H9 (cell line): ENCODE results near the gene GRM1. TPM values are rescaled to one million over a fixed set of nuclear protein-coding genes. Genes with fewer than 3 reads are reported as not detected.
"Not testable (repeated sequence)": the region's sequence is repeated elsewhere in the genome, so short reads cannot be mapped to it uniquely, and the experiment has no call there.

Experiments used
- DNase-seq: peaks from one replicate; pipeline ENCODE4 v3.0.0-alpha.2; 2017
- H2AFZ ChIP-seq: one replicate; pipeline ENCODE4 v1.6.1; 2013; ENCODE audit warnings: mild to moderate bottlenecking, low read length, control low read depth, moderate library complexity
- H2AK5ac ChIP-seq: 2 replicates; pipeline ENCODE4 v1.6.1; 2013; ENCODE audit warnings: low read length, control low read depth, mixed read lengths; ENCODE audit not compliant: insufficient read length
- H2BK120ac ChIP-seq: one replicate; pipeline ENCODE4 v1.6.1; 2013; ENCODE audit warnings: low read depth, mild to moderate bottlenecking, low read length, control low read depth, inconsistent platforms; ENCODE audit not compliant: poor library complexity, severe bottlenecking
- H2BK12ac ChIP-seq: 2 replicates; pipeline ENCODE4 v1.6.1; 2013; ENCODE audit warnings: low read length, control low read depth, mixed read lengths, low read depth; ENCODE audit not compliant: insufficient read length
- H2BK15ac ChIP-seq: 2 replicates; pipeline ENCODE4 v1.6.1; 2013; ENCODE audit warnings: low read depth, low read length, control low read depth
- H2BK20ac ChIP-seq: one replicate; pipeline ENCODE4 v1.6.1; 2013; ENCODE audit warnings: low read depth, mild to moderate bottlenecking, low read length, control low read depth, inconsistent platforms; ENCODE audit not compliant: poor library complexity, severe bottlenecking
- H2BK5ac ChIP-seq: 2 replicates; pipeline ENCODE4 v1.6.1; 2013; ENCODE audit warnings: low read length, control low read depth, mixed read lengths; ENCODE audit not compliant: insufficient read length
- H3K14ac ChIP-seq: 2 replicates; pipeline ENCODE4 v1.6.1; 2013; ENCODE audit warnings: low read length, control low read depth; ENCODE audit not compliant: insufficient read depth
- H3K18ac ChIP-seq: 2 replicates; pipeline ENCODE4 v1.6.1; 2013; ENCODE audit warnings: low read depth, mild to moderate bottlenecking, mixed read lengths, low read length, control low read depth; ENCODE audit not compliant: insufficient read length
- H3K23ac ChIP-seq: 2 replicates; pipeline ENCODE4 v1.6.1; 2013; ENCODE audit warnings: low read length, control low read depth, mixed read lengths, low read depth; ENCODE audit not compliant: insufficient read length
- H3K23me2 ChIP-seq: 2 replicates; pipeline ENCODE4 v1.6.1; 2013; ENCODE audit warnings: low read depth, mild to moderate bottlenecking, mixed read lengths, low read length, control low read depth; ENCODE audit not compliant: insufficient read length, poor library complexity, severe bottlenecking
- H3K27ac ChIP-seq: 2 replicates; pipeline ENCODE4 v1.5.1; 2013; ENCODE audit warnings: low read length, control low read depth, mixed read lengths, low read depth; ENCODE audit not compliant: insufficient read length
- H3K27me3 ChIP-seq: 2 replicates; pipeline ENCODE4 v1.6.1; 2013; ENCODE audit warnings: low read length, control low read depth, inconsistent platforms; ENCODE audit not compliant: insufficient read depth
- H3K4ac ChIP-seq: 2 replicates; pipeline ENCODE4 v1.6.1; 2013; ENCODE audit warnings: low read depth, mild to moderate bottlenecking, control low read depth, inconsistent platforms, low read length, moderate library complexity
- H3K4me1 ChIP-seq: 2 replicates; pipeline ENCODE4 v1.6.1; 2013; ENCODE audit warnings: low read length, control low read depth, inconsistent platforms; ENCODE audit not compliant: insufficient read depth
- H3K4me2 ChIP-seq: 2 replicates; pipeline ENCODE4 v1.6.1; 2013; ENCODE audit warnings: low read length, control low read depth, mixed read lengths; ENCODE audit not compliant: insufficient read length, insufficient read depth
- H3K56ac ChIP-seq: 2 replicates; pipeline ENCODE4 v1.6.1; 2013; ENCODE audit warnings: low read depth, mild to moderate bottlenecking, mixed read lengths, low read length, control low read depth; ENCODE audit not compliant: insufficient read length
- H3K79me1 ChIP-seq: 2 replicates; pipeline ENCODE4 v1.6.1; 2013; ENCODE audit warnings: low read depth, mild to moderate bottlenecking, moderate library complexity, low read length, control low read depth, inconsistent platforms; ENCODE audit not compliant: insufficient read depth, poor library complexity, severe bottlenecking
- H3K79me2 ChIP-seq: 2 replicates; pipeline ENCODE4 v1.6.1; 2013; ENCODE audit warnings: low read length, control low read depth, inconsistent platforms; ENCODE audit not compliant: insufficient read depth
- H3K9ac ChIP-seq: 2 replicates; pipeline ENCODE4 v1.6.1; 2013; ENCODE audit warnings: low read length, control low read depth, mixed read lengths; ENCODE audit not compliant: insufficient read length; ENCODE audit errors: extremely low read depth
- H3K9me3 ChIP-seq: one replicate; pipeline ENCODE4 v1.6.1; 2013; ENCODE audit warnings: low read depth, low read length, inconsistent platforms; ENCODE audit not compliant: control insufficient read depth
- H3T11ph ChIP-seq: one replicate; pipeline ENCODE4 v1.6.1; 2013; ENCODE audit warnings: mild to moderate bottlenecking, low read length, control low read depth, inconsistent platforms
- H4K20me1 ChIP-seq: one replicate; pipeline ENCODE4 v1.6.1; 2013; ENCODE audit not compliant: control insufficient read depth, insufficient read length, insufficient read depth
- H4K5ac ChIP-seq: 2 replicates; pipeline ENCODE4 v1.6.1; 2013; ENCODE audit warnings: low read depth, mild to moderate bottlenecking, mixed read lengths, low read length, control low read depth; ENCODE audit not compliant: insufficient read length
- H4K8ac ChIP-seq: replicated peaks from 2 replicates; pipeline ENCODE4 v1.6.1; 2013; ENCODE audit warnings: low read length, control low read depth, mixed read lengths, low read depth; ENCODE audit not compliant: insufficient read length
- H4K91ac ChIP-seq: 2 replicates; pipeline ENCODE4 v1.6.1; 2013; ENCODE audit warnings: low read depth, mild to moderate bottlenecking, moderate library complexity, mixed read lengths, low read length, control low read depth; ENCODE audit not compliant: insufficient read length
- H3K27ac Mint-ChIP-seq, 3 experiments: 2 replicates in 2 of 3; 3 replicates in 1 of 3; pipeline ENCODE4 v1.8.0; 2020 to 2021; ENCODE audit warnings: mixed read lengths in 3 of 3, mild to moderate bottlenecking in 1 of 3, moderate library complexity in 1 of 3
- H3K27me3 Mint-ChIP-seq: 2 replicates; pipeline ENCODE4 v1.8.0; 2021; ENCODE audit warnings: low read depth, mild to moderate bottlenecking, moderate library complexity, mixed read lengths
- H3K36me3 Mint-ChIP-seq, 3 experiments: 2 replicates in 2 of 3; 3 replicates in 1 of 3; pipeline ENCODE4 v1.8.0; 2020 to 2021; ENCODE audit warnings: low read depth in 3 of 3, mixed read lengths in 3 of 3; ENCODE audit not compliant: insufficient read depth in 1 of 3
- H3K4me1 Mint-ChIP-seq, 2 experiments: 2 replicates each; pipeline ENCODE4 v1.8.0; 2020; ENCODE audit warnings: mixed read lengths in 2 of 2
- H3K4me3 Mint-ChIP-seq, 2 experiments: 2 replicates in 1 of 2; 3 replicates in 1 of 2; pipeline ENCODE4 v1.8.0; 2020 to 2021; ENCODE audit warnings: mild to moderate bottlenecking in 2 of 2, mixed read lengths in 2 of 2, moderate library complexity in 1 of 2
- H3K9me3 Mint-ChIP-seq, 2 experiments: 2 replicates in 1 of 2; 3 replicates in 1 of 2; pipeline ENCODE4 v1.8.0; 2020; ENCODE audit warnings: mild to moderate bottlenecking in 2 of 2, mixed read lengths in 2 of 2, moderate library complexity in 1 of 2
- CTCF ChIP-seq: fragments of 200-600 bp; sonication (generic); conservative IDR thresholded peaks from 3 replicates; pipeline ENCODE4 v1.8.0; 2021; ENCODE audit warnings: antibody characterized with exemption, mild to moderate bottlenecking
- WGBS: extraction: QIAGEN DNeasy Blood & Tissue Kit; methylation state at CpG from one replicate; pipeline ENCODE4 v1.1.7; 2013; ENCODE audit warnings: missing lambda C conversion rate, low lambda C conversion rate, mixed read lengths; ENCODE audit not compliant: insufficient read length; ENCODE audit errors: extremely low coverage; 5-methylcytosine and 5-hydroxymethylcytosine counted together
- total RNA-seq: library from RNA; stranded (reverse); gene quantifications from 2 replicates; pipeline ENCODE4 v1.2.1, GENCODE V29; 2021

Gene GRM1
- total RNA-seq, 1 experiment from 2014 or later: 0.39 TPM

DNA sequence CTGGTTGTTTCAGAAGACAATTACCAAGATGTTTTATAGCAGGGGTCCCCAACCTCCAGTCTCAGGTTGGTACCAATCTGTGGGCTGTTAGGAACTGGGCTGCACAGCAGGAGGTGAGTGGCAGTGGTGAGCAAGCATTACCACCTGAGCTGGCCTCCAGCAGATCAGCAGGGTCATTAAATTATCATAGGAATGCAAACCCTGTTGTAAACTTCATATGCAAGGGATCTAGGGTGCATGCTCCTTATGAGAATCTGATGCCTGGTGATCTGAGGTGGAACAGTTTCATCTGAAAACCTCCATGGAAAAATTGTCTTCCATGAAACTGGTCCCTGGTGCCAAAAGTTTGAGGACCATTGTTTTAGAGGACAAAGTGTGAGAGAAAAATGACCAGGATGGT, 240.6 kb downstream of the GRM1 start:
- H3K4me1 Mint-ChIP-seq: peaks cover 17% of the 10 kb centered on the region in 2 experiments
- Histone ChIP-seq H3K4me2 (no peak overlapping the region), H3K23ac (no peak overlapping the region), H3K4me1 (no peaks in the 10 kb centered on the region; the same call in 1 of the 2 replicates), H3T11ph (no peak overlapping the region), H3K56ac (no peak overlapping the region), H3K4ac (no peak overlapping the region), H2BK15ac (no peak overlapping the region), H3K23me2 (no peaks in the 10 kb centered on the region), H4K8ac (no peak overlapping the region), H2BK120ac (no peak overlapping the region), H3K18ac (no peak overlapping the region), H3K79me2 (no peaks in the 10 kb centered on the region), H3K9ac (no peak overlapping the region), H4K20me1 (no peaks in the 10 kb centered on the region), H3K14ac (no peak overlapping the region), H3K27ac (no peak overlapping the region), H4K5ac (no peak overlapping the region), H2BK12ac (no peak overlapping the region), H3K27me3 (no peaks in the 10 kb centered on the region), H2AFZ (no peak overlapping the region), H2BK5ac (no peak overlapping the region), H4K91ac (no peak overlapping the region), H2BK20ac (no peak overlapping the region), H2AK5ac (no peak overlapping the region), H3K79me1 (no peaks in the 10 kb centered on the region), H3K9me3 (no peaks in the 10 kb centered on the region)
- no peak for TF ChIP-seq CTCF
- no peaks in the 10 kb centered on the region for H3K27me3 Mint-ChIP-seq
- no peak overlapping the region for H3K4me3 Mint-ChIP-seq
- no peak for DNase-seq
- peaks cover 0 to 3% of the 10 kb centered on the region in 2 experiments; a peak in 2 of 5 replicates for H3K9me3 Mint-ChIP-seq
- H3K36me3 Mint-ChIP-seq: 0 out of 7 replicates have a peak, but pooled peaks cover 0 to 4% (median 0%) of the 10 kb centered on the region in 3 experiments
- H3K27ac Mint-ChIP-seq: 0 out of 7 replicates have a peak overlapping the region, but pooled peaks of 1 of the 3 experiments have one; percentile 25

- H3K9ac ChIP-seq, H3K27me3 Mint-ChIP-seq, H2BK12ac ChIP-seq, H3K9me3 Mint-ChIP-seq, H2BK120ac ChIP-seq, H2AK5ac ChIP-seq, H4K20me1 ChIP-seq, H3K4me3 Mint-ChIP-seq, H2BK5ac ChIP-seq, H4K5ac ChIP-seq, H3K18ac ChIP-seq, H3K27me3 ChIP-seq, DNase-seq, H4K91ac ChIP-seq, H3K9me3 ChIP-seq, H2BK15ac ChIP-seq, H3K4me2 ChIP-seq, H4K8ac ChIP-seq, H3K23ac ChIP-seq, H3K79me1 ChIP-seq, H3K36me3 Mint-ChIP-seq, H2BK20ac ChIP-seq, H3K56ac ChIP-seq, H3K79me2 ChIP-seq, H3K27ac ChIP-seq, H3K14ac ChIP-seq, H2AFZ ChIP-seq, H3K4me1 ChIP-seq, H3K4ac ChIP-seq, H3K23me2 ChIP-seq, H3T11ph ChIP-seq: not testable (repeated sequence)
- no CpG with 5 or more reads among the region's 1 CpG for WGBS
- peaks cover 17% of the 10 kb centered on the region in 2 experiments for H3K4me1 Mint-ChIP-seq
- peak overlapping the region in 1 of 3 experiments; percentile 41; a peak in 2 of 7 replicates for H3K27ac Mint-ChIP-seq
Observed at GRCh38 chr6:146271163-146271562, 242.3 kb downstream of the GRM1 start.
